B cell (primary cell): Measurements from ENCODE around the gene PTPRM. TPM values are rescaled to one million over a fixed set of nuclear protein-coding genes. Genes with fewer than 3 reads are reported as not detected.

ENCODE experiments used
- ATAC-seq: fragments of 200-7000 bp; cut with Tn5 transposase; one replicate; pipeline ENCODE4 v1.10.0; 2021; ENCODE audit warnings: low read depth, mild to moderate bottlenecking, moderate number of reproducible peaks, moderate library complexity
- CTCF ChIA-PET: fragments of 350-600 bp; sonication (Branson Sonifier 250); formaldehyde crosslinking; loops from one replicate; lab custom pipeline; 2021; ENCODE audit warnings: antibody characterized with exemption, inconsistent platforms; lab: Charles Lee
- POLR2A ChIA-PET: fragments of 350-600 bp; sonication (Branson Sonifier 250); formaldehyde crosslinking; loops from one replicate; lab custom pipeline; 2021; ENCODE audit warnings: antibody characterized with exemption; lab: Charles Lee
- DNase-seq: peaks from one replicate; pipeline ENCODE4 v3.0.0; 2013
- H2AFZ ChIP-seq: 2 replicates; pipeline ENCODE4 v1.6.1; 2012; ENCODE audit warnings: mild to moderate bottlenecking, low read depth, low read length; ENCODE audit not compliant: insufficient read depth, poor library complexity, severe bottlenecking
- H3K27ac ChIP-seq, 2 donors: 1 replicate in 1 of 2; 2 replicates in 1 of 2; pipeline ENCODE4 v1.5.1; 2012 to 2013; ENCODE audit warnings: low read length in 2 of 2, mild to moderate bottlenecking in 2 of 2, moderate library complexity in 1 of 2
- H3K27me3 ChIP-seq, 4 experiments: fragments of 200-600 bp in 1 of 4; sonication (generic) in 1 of 4; replicated peaks in 1 of 4; 1 replicate in 2 of 4; 2 replicates in 2 of 4; pipeline versions ENCODE4 v1.6.1 to v1.7.0; 2013 to 2016; ENCODE audit warnings: low read length in 3 of 4, mild to moderate bottlenecking in 2 of 4, mixed read lengths in 1 of 4, moderate library complexity in 1 of 4; ENCODE audit not compliant: insufficient read depth in 4 of 4, control insufficient read depth in 3 of 4; ENCODE audit errors: control extremely low read depth in 1 of 4
- H3K36me3 ChIP-seq, 2 experiments: replicated peaks in 1 of 2; 1 replicate in 1 of 2; 2 replicates in 1 of 2; pipeline versions ENCODE4 v1.6.1 to v1.7.1; 2013; ENCODE audit warnings: low read length in 1 of 2; ENCODE audit not compliant: insufficient read depth in 2 of 2, control insufficient read depth in 1 of 2; ENCODE audit errors: control extremely low read depth in 1 of 2, extremely low read depth in 1 of 2
- H3K4me1 ChIP-seq, 2 donors: fragments of 200-600 bp in 1 of 2; sonication (generic) in 1 of 2; 1 replicate in 1 of 2; 2 replicates in 1 of 2; pipeline versions ENCODE4 v1.5.1 to v1.6.1; 2013 to 2017; ENCODE audit warnings: low read length in 2 of 2; ENCODE audit not compliant: control insufficient read depth in 2 of 2, insufficient read depth in 2 of 2
- H3K4me2 ChIP-seq: replicated peaks from 2 replicates; pipeline ENCODE3; 2012; ENCODE audit warnings: mild to moderate bottlenecking, low read depth, low read length; ENCODE audit not compliant: poor library complexity, severe bottlenecking
- H3K4me3 ChIP-seq, 5 experiments: fragments of 200-600 bp in 1 of 5; sonication (generic) in 1 of 5; 1 replicate in 3 of 5; 2 replicates in 2 of 5; pipeline versions ENCODE4 v1.5.1 to v1.7.0; 2011 to 2016; ENCODE audit warnings: low read length in 4 of 5, mild to moderate bottlenecking in 4 of 5, low read depth in 2 of 5, control low read depth in 1 of 5, moderate library complexity in 1 of 5; ENCODE audit not compliant: insufficient read depth in 1 of 5; ENCODE audit errors: control extremely low read depth in 1 of 5, extremely low read depth in 1 of 5
- H3K79me2 ChIP-seq: fragments of 200-600 bp; sonication (generic); one replicate; pipeline ENCODE4 v1.6.0; 2016; ENCODE audit warnings: low read length; ENCODE audit not compliant: control insufficient read depth, insufficient read depth
- H3K9ac ChIP-seq: fragments of 200-600 bp; sonication (generic); 2 replicates; pipeline ENCODE4 v1.6.1; 2017; ENCODE audit warnings: mild to moderate bottlenecking, low read length, moderate library complexity
- H3K9me3 ChIP-seq, 3 donors: one replicate each; pipeline versions ENCODE4 v1.6.1 to v1.7.1; 2013; ENCODE audit warnings: low read length in 2 of 3; ENCODE audit not compliant: control insufficient read depth in 2 of 3, insufficient read depth in 1 of 3; ENCODE audit errors: control extremely low read depth in 1 of 3
- H4K20me1 ChIP-seq: 2 replicates; pipeline ENCODE4 v1.6.0; 2012; ENCODE audit warnings: mild to moderate bottlenecking, low read length; ENCODE audit not compliant: insufficient read depth, control insufficient read depth, poor library complexity, severe bottlenecking
- H3K27ac Mint-ChIP-seq: one replicate; pipeline ENCODE4 v1.8.0; 2021; ENCODE audit warnings: mixed read lengths
- H3K27me3 Mint-ChIP-seq: one replicate; pipeline ENCODE4 v1.8.0; 2021; ENCODE audit warnings: mixed read lengths
- H3K4me1 Mint-ChIP-seq: one replicate; pipeline ENCODE4 v1.8.0; 2021; ENCODE audit warnings: mixed read lengths
- H3K4me3 Mint-ChIP-seq: one replicate; pipeline ENCODE4 v1.8.0; 2021; ENCODE audit warnings: mixed read lengths
- H3K9me3 Mint-ChIP-seq: one replicate; pipeline ENCODE4 v1.8.0; 2022; ENCODE audit warnings: mixed read lengths; ENCODE audit not compliant: insufficient read depth
- CTCF ChIP-seq: fragments of 200-600 bp; IDR thresholded peaks from one replicate; pipeline ENCODE4 v1.8.0; 2022; ENCODE audit warnings: antibody characterized with exemption, mild to moderate bottlenecking
- EZH2 ChIP-seq: IDR thresholded peaks from 2 replicates; pipeline ENCODE4 v1.6.1; 2012; ENCODE audit warnings: borderline replicate concordance, low read depth, mild to moderate bottlenecking, moderate library complexity, low read length; ENCODE audit not compliant: insufficient read depth, poor library complexity, severe bottlenecking
- WGBS: methylation state at CpG from one replicate; pipeline ENCODE4 v1.1.5; 2013; ENCODE audit warnings: missing lambda C conversion rate; ENCODE audit not compliant: insufficient coverage; 5-methylcytosine and 5-hydroxymethylcytosine counted together
- intact Hi-C: fragments of 100-400 bp; cut with micrococcal nuclease; formaldehyde crosslinking; loops from one replicate; pipeline ENCODE4 v1.10.0; 2022
- polyA plus RNA-seq: library from polyadenylated mRNA; depleted of rRNA; stranded (reverse); fragments of >200 nt; gene quantifications from 2 replicates; pipeline ENCODE4 v1.2.3, GENCODE V29; 2012
- total RNA-seq, 2 donors: library from RNA; stranded (reverse); fragments of 120-200 nt in 1 of 2; gene quantifications; 1 replicate in 1 of 2; 2 replicates in 1 of 2; pipeline versions ENCODE4 v1.2.3 to v1.2.4, GENCODE V29; 2013 to 2022

Gene PTPRM
- total and polyA plus RNA-seq, 2 donors (not counting 1 experiment from before 2014, with no cell fraction given) = 0.20 to 0.89 TPM

GRCh38 chr18:7658701-7659100 is 91.6 kb downstream of the PTPRM start:
- Histone ChIP-seq H3K27me3 (no peaks in the 10 kb centered on the region), H3K36me3 (no peaks in the 10 kb centered on the region), H3K4me3 (no peak overlapping the region), H3K4me1 (no peaks in the 10 kb centered on the region), H3K79me2 (no peaks in the 10 kb centered on the region), H3K9ac (no peak overlapping the region), H4K20me1 (no peaks in the 10 kb centered on the region), H3K4me2 (no peak overlapping the region), H2AFZ (no peak overlapping the region), H3K27ac (no peak overlapping the region), H3K9me3 (peaks cover 0 to 1% (median 0%) of the 10 kb centered on the region in 3 donors)
- H3K4me1 Mint-ChIP-seq = no peaks in the 10 kb centered on the region
- no peak overlapping the region for H3K4me3 Mint-ChIP-seq
- CTCF ChIA-PET = no interaction called here
- H3K27me3 Mint-ChIP-seq = no peaks in the 10 kb centered on the region
- WGBS = no CpG with 5 or more reads among the region's 1 CpG
- H3K9me3 Mint-ChIP-seq = no peaks in the 10 kb centered on the region
- ATAC-seq = no peak
- no peak for DNase-seq
- POLR2A ChIA-PET = no interaction called here
- intact Hi-C loops = no loop called here
- no peak overlapping the region for H3K27ac Mint-ChIP-seq
- TF ChIP-seq EZH2 (no peak), CTCF (no peak)

GRCh38 chr18:7661207-7661606 is 94.1 kb downstream of the PTPRM start:
- ChIA-PET CTCF (no interaction called here), POLR2A (no interaction called here)
- Histone ChIP-seq H4K20me1 (no peaks in the 10 kb centered on the region), H3K4me2 (no peak overlapping the region), H3K79me2 (no peaks in the 10 kb centered on the region), H3K36me3 (no peaks in the 10 kb centered on the region), H3K27me3 (no peaks in the 10 kb centered on the region), H3K27ac (no peak overlapping the region), H3K4me1 (no peaks in the 10 kb centered on the region), H3K9me3 (peaks cover 0 to 5% (median 0%) of the 10 kb centered on the region in 3 donors), H2AFZ (no peak overlapping the region), H3K4me3 (no peak overlapping the region), H3K9ac (no peak overlapping the region)
- no CpG with 5 or more reads among the region's 1 CpG for WGBS
- no peak for TF ChIP-seq EZH2
- no peak for TF ChIP-seq CTCF
- no peak for DNase-seq
- Mint-ChIP-seq H3K27me3 (no peaks in the 10 kb centered on the region), H3K9me3 (no peaks in the 10 kb centered on the region), H3K4me3 (no peak overlapping the region), H3K27ac (no peak overlapping the region), H3K4me1 (no peaks in the 10 kb centered on the region)
- ATAC-seq = no peak
- intact Hi-C loops = no loop called here
